CMK (cell line): Measurements from ENCODE around the gene ELF1.

Experiments used
- DNase-seq: peaks from one replicate; pipeline ENCODE4 v3.0.0-alpha.2; 2010; ENCODE audit warnings: low read depth

Gene ELF1

GRCh38 chr13:41006306-41006705, 12.8 kb downstream of the ELF1 start:
- DNase-seq = no peak

GRCh38 chr13:41005704-41006103, 13.4 kb downstream of the ELF1 start:
- no peak for DNase-seq

GRCh38 chr13:41004875-41005693, 14.0 kb downstream of the ELF1 start:
- peak; percentile 22 for DNase-seq

- DNase-seq = no peak
Observed at GRCh38 chr13:41002606-41003005, 16.5 kb downstream of the ELF1 start.

GRCh38 chr13:41001695-41002094, 17.4 kb downstream of the ELF1 start:
- no peak for DNase-seq

GRCh38 chr13:40999416-40999815, 19.7 kb downstream of the ELF1 start:
- no peak for DNase-seq

- no peak for DNase-seq
Observed at GRCh38 chr13:40996426-40997092, 22.6 kb downstream of the ELF1 start.

- no peak for DNase-seq
Observed at GRCh38 chr13:40995997-40996396, 23.1 kb downstream of the ELF1 start.

GRCh38 chr13:40994581-40995230, 24.4 kb downstream of the ELF1 start:
- DNase-seq = no peak

GRCh38 chr13:40993987-40994386, 25.1 kb downstream of the ELF1 start:
- DNase-seq = no peak

- no peak for DNase-seq
Observed at GRCh38 chr13:40992678-40993518, 26.2 kb downstream of the ELF1 start.

- DNase-seq = no peak
Observed at GRCh38 chr13:40987606-40988280, 31.4 kb downstream of the ELF1 start.

- DNase-seq = no peak
Observed at GRCh38 chr13:40986101-40986856, 32.8 kb downstream of the ELF1 start.

GRCh38 chr13:40985381-40986100, 33.6 kb downstream of the ELF1 start:
- DNase-seq = no peak

- DNase-seq = no peak
Observed at GRCh38 chr13:40984668-40985366, 34.3 kb downstream of the ELF1 start.

- DNase-seq = no peak
Observed at GRCh38 chr13:40983725-40984667, 35.1 kb downstream of the ELF1 start.

GRCh38 chr13:40983259-40983658, 35.9 kb downstream of the ELF1 start:
- DNase-seq = no peak

- DNase-seq = no peak
Observed at GRCh38 chr13:40982772-40983171, 36.3 kb downstream of the ELF1 start.
